K562 (cell line): Measurements from ENCODE around the gene PPP3CA.

Experiments used
- CREM ChIP-seq: IDR thresholded peaks from 2 replicates; pipeline ENCODE4 v1.6.1; 2014; ENCODE audit warnings: antibody characterized with exemption, low read depth
- EP300 ChIP-seq: IDR thresholded peaks from 2 replicates; pipeline ENCODE4 v1.6.1; 2012; ENCODE audit warnings: low read length, improper control_type of control experiment
- HCFC1 ChIP-seq: IDR thresholded peaks from 2 replicates; pipeline ENCODE4 v1.6.1; 2012; ENCODE audit warnings: low read depth, low read length, improper control_type of control experiment
- JUNB ChIP-seq: fragments of 450-650 bp; formaldehyde crosslinking; conservative IDR thresholded peaks from 2 replicates; pipeline ENCODE4 v1.4.0; 2020; ENCODE audit warnings: mild to moderate bottlenecking
- POLR2A ChIP-seq: fragments of 450-650 bp; conservative IDR thresholded peaks from 2 replicates; pipeline ENCODE4 v1.6.1; 2016
- POLR3G ChIP-seq: IDR thresholded peaks from 2 replicates; pipeline ENCODE4 v1.6.1; 2011; ENCODE audit not compliant: insufficient read length, insufficient replicate concordance; ENCODE audit errors: extremely low read depth
- SREBF2 ChIP-seq: sonication (generic); formaldehyde crosslinking; IDR thresholded peaks from 2 replicates; pipeline ENCODE4 v1.4.0; 2020; ENCODE audit warnings: mild to moderate bottlenecking, missing genetic modification reagents
- ZNF197 ChIP-seq: fragments of 200-800 bp; sonication (Bioruptor generic); IDR thresholded peaks from 2 replicates; pipeline ENCODE4 v1.6.1; 2016; ENCODE audit warnings: low read depth, missing genetic modification characterization, missing compliant biosample characterization
- ZNF224 ChIP-seq: sonication (generic); formaldehyde crosslinking; IDR thresholded peaks from 2 replicates; pipeline ENCODE4 v1.8.0; 2022; ENCODE audit warnings: mild to moderate bottlenecking, missing genetic modification reagents
- ZNF695 ChIP-seq: fragments of 450-650 bp; formaldehyde crosslinking; IDR thresholded peaks from 2 replicates; pipeline ENCODE4 v1.4.0; 2020; ENCODE audit warnings: mild to moderate bottlenecking, moderate library complexity
- TF ChIP-seq, protein P1 (sequence below): fragments of 250-450 bp; sonication (Bioruptor Pico); IDR thresholded peaks from 2 replicates; pipeline ENCODE4 v1.5.1; 2021; ENCODE audit warnings: mild to moderate bottlenecking

DNA sequence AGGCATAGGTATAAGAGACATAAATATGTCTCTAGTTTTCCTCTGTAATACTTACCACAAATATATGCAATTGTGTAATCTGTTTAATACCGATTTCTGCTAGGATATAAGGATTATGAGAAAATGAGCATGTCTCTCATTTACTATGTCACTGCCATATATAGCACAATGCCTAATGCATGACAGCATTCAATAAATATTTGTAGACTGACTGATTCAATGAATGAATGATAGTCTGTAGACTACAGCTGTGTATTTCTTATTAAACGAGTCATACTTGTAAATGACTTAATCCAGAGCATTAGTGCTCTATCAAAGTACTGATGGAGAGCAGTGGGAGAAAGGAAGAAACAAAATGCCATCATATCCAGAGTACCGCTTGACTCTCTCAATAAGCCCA lies 175.6 kb downstream of the PPP3CA start:
- TF ChIP-seq HCFC1 = no peak
- no peak for TF ChIP-seq ZNF224 (CRISPR knock-in tag)
- no peak for TF ChIP-seq POLR3G
- TF ChIP-seq ZNF695 (CRISPR knock-in tag) = no peak
- no peak for TF ChIP-seq SREBF2 (CRISPR knock-in tag)
- no peak for TF ChIP-seq CREM
- TF ChIP-seq, protein P1, sequence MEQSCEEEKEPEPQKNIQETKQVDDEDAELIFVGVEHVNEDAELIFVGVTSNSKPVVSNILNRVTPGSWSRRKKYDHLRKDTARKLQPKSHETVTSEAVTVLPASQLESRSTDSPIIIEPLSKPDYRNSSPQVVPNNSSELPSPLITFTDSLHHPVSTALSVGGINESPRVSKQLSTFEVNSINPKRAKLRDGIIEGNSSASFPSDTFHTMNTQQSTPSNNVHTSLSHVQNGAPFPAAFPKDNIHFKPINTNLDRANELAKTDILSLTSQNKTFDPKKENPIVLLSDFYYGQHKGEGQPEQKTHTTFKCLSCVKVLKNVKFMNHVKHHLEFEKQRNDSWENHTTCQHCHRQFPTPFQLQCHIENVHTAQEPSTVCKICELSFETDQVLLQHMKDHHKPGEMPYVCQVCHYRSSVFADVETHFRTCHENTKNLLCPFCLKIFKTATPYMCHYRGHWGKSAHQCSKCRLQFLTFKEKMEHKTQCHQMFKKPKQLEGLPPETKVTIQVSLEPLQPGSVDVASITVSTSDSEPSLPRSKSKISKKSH (CRISPR knock-in tag) = no peak
- no peak for TF ChIP-seq POLR2A
- TF ChIP-seq EP300 = no peak
- TF ChIP-seq JUNB (CRISPR knock-in tag) = no peak
- no peak for TF ChIP-seq ZNF197
